GM12801 (cell line): ENCODE measurements around the gene TWNK.

Experiments
- TF ChIP-seq, protein P1 (sequence below): IDR thresholded peaks from one replicate; pipeline ENCODE4 v1.5.1; 2011; ENCODE audit warnings: control low read depth; ENCODE audit not compliant: insufficient read length; ENCODE audit errors: extremely low read depth

Gene TWNK

DNA sequence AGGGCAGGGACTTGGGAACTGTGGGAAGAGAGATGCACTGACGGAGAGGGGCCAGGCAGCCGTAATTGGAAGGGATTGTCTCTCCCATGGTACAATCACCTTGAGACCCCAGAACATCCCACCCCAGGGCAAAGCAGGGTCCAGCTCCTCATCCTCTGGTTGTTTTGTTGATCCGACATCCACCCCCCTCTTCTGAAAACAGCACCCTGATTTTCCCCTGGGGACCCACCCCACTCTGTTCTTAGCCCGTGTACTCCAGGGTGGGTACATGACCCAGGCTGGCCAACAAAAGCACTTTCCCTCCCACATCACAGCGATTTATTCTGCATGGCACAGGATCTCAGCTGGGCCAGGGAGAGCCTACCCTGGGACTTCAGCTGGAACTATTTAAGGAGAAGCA lies 29.5 kb downstream of the TWNK start:
- TF ChIP-seq, protein P1, sequence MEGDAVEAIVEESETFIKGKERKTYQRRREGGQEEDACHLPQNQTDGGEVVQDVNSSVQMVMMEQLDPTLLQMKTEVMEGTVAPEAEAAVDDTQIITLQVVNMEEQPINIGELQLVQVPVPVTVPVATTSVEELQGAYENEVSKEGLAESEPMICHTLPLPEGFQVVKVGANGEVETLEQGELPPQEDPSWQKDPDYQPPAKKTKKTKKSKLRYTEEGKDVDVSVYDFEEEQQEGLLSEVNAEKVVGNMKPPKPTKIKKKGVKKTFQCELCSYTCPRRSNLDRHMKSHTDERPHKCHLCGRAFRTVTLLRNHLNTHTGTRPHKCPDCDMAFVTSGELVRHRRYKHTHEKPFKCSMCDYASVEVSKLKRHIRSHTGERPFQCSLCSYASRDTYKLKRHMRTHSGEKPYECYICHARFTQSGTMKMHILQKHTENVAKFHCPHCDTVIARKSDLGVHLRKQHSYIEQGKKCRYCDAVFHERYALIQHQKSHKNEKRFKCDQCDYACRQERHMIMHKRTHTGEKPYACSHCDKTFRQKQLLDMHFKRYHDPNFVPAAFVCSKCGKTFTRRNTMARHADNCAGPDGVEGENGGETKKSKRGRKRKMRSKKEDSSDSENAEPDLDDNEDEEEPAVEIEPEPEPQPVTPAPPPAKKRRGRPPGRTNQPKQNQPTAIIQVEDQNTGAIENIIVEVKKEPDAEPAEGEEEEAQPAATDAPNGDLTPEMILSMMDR: no peak

DNA sequence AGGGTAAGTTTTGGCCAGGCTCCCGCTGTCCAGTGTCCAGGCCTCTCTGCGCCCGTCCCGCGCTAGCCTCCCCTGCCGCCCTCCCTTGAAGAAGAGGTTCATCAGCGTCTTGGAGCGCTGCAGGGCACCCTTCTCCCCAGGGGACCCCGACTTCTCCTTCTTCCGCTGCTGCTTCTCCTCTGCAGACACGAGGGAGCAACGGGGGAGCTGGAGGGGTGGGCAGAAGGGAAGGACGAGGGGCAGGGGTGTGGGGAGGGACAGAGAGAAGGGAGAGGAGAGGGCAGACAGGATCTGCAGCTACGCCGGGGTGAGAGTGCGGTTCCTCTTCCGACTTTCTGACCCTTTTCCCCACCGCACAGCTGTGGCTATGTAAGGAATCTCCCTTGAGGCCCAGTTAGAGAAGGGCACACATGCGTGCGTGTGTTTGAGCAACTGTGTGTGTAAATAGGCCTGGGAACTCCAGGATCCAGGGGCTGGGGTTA lies 30.8 kb downstream of the TWNK start:
- TF ChIP-seq, protein P1: no peak

DNA sequence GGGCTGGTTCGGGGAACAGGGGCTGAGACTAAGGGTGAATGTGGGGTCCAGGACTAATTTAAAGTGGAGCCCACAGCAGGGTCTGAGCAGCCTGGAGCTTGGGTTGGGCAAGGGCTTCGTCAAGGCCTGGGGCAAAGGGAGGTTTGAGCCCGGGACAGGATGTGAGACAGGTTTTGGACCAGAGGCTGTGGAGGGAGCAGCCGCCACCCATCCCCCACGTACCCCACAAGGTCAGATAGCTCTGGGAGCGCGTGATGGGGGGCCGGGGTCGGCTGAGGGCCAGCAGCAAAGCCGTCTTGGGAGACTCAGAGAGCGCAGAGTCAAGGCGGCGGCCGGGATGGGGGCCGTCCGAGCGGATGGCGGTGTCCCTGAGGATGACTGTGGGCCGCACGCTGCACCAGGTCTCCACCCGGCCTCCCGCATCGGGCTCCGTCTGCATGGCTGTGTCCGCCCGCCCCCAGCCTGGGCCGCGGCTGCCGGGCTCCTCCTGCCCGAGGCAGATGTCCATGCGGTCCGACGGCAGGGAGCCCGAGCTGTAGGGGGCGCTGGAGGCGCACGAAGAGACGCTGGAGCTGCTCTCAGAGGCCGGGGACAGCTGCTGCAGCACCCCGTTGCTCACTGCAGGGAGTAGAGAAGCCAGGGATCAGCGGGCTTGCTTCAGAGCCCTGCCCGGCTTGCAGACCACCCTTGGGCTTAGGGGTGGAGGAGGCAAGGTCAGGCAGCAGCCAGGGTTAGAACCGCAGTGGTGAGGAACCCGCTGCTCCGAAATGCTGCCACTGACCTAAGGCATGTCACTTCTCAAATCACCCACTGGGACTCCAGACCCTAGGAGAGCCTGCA lies 31.5 kb downstream of the TWNK start:
- TF ChIP-seq, protein P1: no peak

DNA sequence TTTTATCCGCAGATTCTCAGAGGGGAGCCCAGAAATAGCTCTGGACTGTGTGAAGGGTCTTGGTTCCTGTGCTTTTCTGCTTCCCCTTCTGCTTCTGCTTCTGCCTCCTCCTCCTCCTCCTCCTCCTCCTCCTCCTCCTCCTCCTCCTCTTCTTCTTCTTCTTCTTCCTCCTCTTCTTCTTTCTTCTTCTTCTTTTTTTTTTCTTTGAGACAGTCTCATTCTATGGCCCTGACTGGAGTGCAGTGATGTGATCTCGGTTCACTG lies 32.0 kb downstream of the TWNK start:
- TF ChIP-seq, protein P1: no peak

DNA sequence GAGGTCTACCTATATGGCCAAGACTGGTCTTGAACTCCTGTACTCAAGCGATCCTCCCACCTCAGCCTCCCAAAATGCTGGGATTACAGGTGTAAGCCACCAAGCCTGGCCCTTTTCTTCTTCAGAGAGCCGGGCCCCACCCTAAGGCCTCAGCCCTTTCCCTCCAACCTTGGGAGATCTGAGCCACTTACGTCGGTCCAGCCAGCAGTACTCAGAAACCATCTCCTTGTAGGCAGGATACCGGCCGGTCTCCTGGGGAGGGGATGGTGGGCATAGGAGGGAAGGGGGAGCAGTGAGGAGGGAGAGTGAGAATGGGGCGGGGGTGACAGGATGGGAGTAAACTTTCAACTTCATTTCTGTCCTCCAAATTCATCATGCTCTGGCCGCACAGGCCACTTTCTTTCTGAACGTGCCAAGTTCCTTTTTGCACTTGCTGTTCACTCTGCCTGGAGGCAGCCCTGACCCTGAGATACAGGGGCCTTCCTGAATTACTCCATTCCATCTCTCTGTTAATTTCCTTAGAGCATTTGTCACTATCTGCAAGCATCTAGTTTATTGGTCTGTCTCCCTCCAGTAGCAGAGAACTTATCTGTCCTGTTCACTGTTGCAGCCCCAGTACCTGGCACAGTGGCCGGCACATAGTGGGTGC lies 33.2 kb downstream of the TWNK start:
- TF ChIP-seq, protein P1: no peak

DNA sequence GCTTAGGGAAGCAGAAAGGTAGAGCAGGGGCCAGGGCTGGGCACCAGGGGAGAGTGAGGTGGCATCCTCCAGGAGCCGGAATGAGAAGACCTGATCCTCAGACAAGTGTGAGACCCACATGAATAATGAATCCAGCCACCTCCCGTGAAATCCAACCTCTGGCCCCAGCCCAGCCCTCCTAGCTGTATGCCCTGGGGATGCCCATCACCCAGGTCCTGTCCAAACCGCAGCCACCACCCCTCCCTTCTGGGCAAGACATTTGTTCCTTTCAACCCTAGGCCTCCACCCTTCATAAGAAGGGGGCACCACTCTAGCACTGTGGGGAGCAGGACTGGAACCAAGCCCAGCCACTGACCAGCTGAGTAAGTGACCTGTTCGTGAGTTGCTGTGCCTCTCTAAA lies 33.9 kb downstream of the TWNK start:
- TF ChIP-seq, protein P1: no peak

DNA sequence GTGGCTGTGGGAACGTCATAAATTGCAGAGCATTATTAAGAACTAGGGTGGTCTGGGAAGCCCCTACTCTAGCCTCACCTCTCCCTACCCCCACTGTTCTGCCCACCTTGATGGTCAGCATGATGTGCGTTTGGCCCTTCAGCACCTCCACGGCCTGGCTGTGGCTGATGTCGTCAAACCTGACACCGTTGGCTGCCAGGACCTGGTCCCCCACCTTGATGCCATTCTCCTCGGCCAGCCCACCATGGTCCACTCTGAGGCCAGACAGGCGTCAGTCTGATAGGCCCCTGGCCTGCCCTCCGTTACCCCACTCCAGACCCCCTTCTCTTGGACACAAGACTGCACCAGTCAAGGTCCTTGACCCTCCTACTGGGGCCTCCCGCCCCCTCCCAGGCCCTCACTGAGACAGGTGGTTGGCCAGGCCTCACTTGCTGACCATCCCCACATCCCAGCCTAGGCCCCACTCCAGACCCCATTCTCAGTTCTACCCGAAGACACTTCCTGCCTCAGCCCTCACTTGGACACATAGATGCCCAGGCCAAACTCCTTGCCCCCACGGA lies 34.4 kb downstream of the TWNK start:
- TF ChIP-seq, protein P1: no peak
